GM23338 (cell line): ENCODE data around the gene THSD4. TPM values are rescaled to one million over a fixed set of nuclear protein-coding genes. Genes with fewer than 3 reads are reported as not detected.

Experiments
- ATAC-seq: fragments of 200-7000 bp; cut with Tn5 transposase; 3 replicates; pipeline ENCODE4 v1.9.1; 2020
- DNase-seq: peaks from one replicate; pipeline ENCODE4 v3.0.0-alpha.2; 2015; ENCODE audit warnings: low spot score
- H2AFZ ChIP-seq: fragments of 200-600 bp; sonication (generic); 2 replicates; pipeline ENCODE4 v1.8.0; 2016; ENCODE audit warnings: antibody characterized with exemption, mild to moderate bottlenecking, moderate library complexity
- H3F3A ChIP-seq: fragments of 200-600 bp; sonication (generic); replicated peaks from 2 replicates; pipeline ENCODE4 v1.8.0; 2017; ENCODE audit warnings: antibody characterized with exemption, mixed run types, low read depth
- H3K27ac ChIP-seq: fragments of 200-600 bp; sonication (generic); 2 replicates; pipeline ENCODE4 v1.6.1; 2016; ENCODE audit warnings: low read depth
- H3K27me3 ChIP-seq: fragments of 200-600 bp; sonication (generic); 2 replicates; pipeline ENCODE4 v1.8.0; 2016; ENCODE audit warnings: mild to moderate bottlenecking, mixed run types, moderate library complexity; ENCODE audit not compliant: insufficient read depth
- H3K36me3 ChIP-seq: fragments of 200-600 bp; sonication (generic); 2 replicates; pipeline ENCODE4 v1.8.0; 2016; ENCODE audit warnings: mild to moderate bottlenecking; ENCODE audit not compliant: insufficient read depth
- H3K4me1 ChIP-seq: fragments of 200-600 bp; sonication (generic); 2 replicates; pipeline ENCODE4 v1.8.0; 2016; ENCODE audit warnings: mild to moderate bottlenecking, moderate library complexity; ENCODE audit not compliant: insufficient read depth
- H3K4me2 ChIP-seq: fragments of 200-600 bp; sonication (generic); 2 replicates; pipeline ENCODE4 v1.7.1; 2017; ENCODE audit warnings: mixed run types
- H3K4me3 ChIP-seq: fragments of 200-600 bp; sonication (generic); 2 replicates; pipeline ENCODE4 v1.6.1; 2016; ENCODE audit warnings: mixed run types
- H3K79me2 ChIP-seq: fragments of 200-600 bp; sonication (generic); replicated peaks from 2 replicates; pipeline ENCODE4 v1.8.0; 2017; ENCODE audit warnings: mild to moderate bottlenecking; ENCODE audit not compliant: insufficient read depth
- H3K9me2 ChIP-seq: fragments of 200-600 bp; sonication (generic); 2 replicates; pipeline ENCODE4 v1.8.0; 2017; ENCODE audit not compliant: insufficient read depth
- H4K20me1 ChIP-seq: fragments of 200-600 bp; sonication (generic); replicated peaks from 2 replicates; pipeline ENCODE4 v1.8.0; 2017; ENCODE audit warnings: mild to moderate bottlenecking; ENCODE audit not compliant: insufficient read depth
- H3K27ac Mint-ChIP-seq: 2 replicates; pipeline ENCODE4 v1.8.0; 2020; ENCODE audit warnings: inconsistent platforms, mild to moderate bottlenecking, moderate library complexity, mixed read lengths
- H3K27me3 Mint-ChIP-seq: 3 replicates; pipeline ENCODE4 v1.8.0; 2022; ENCODE audit warnings: low read depth, mild to moderate bottlenecking, moderate library complexity, mixed read lengths, inconsistent platforms; ENCODE audit not compliant: insufficient read depth, poor library complexity
- H3K36me3 Mint-ChIP-seq: 3 replicates; pipeline ENCODE4 v1.8.0; 2021; ENCODE audit warnings: low read depth, mild to moderate bottlenecking, inconsistent platforms, moderate library complexity, mixed read lengths
- H3K4me1 Mint-ChIP-seq: 3 replicates; pipeline ENCODE4 v1.8.0; 2020; ENCODE audit warnings: mild to moderate bottlenecking, inconsistent platforms, mixed read lengths
- H3K4me3 Mint-ChIP-seq: 3 replicates; pipeline ENCODE4 v1.8.0; 2021; ENCODE audit warnings: moderate library complexity, mild to moderate bottlenecking, inconsistent platforms, mixed read lengths
- H3K9me3 Mint-ChIP-seq: 3 replicates; pipeline ENCODE4 v1.8.0; 2020; ENCODE audit warnings: moderate library complexity, mild to moderate bottlenecking, inconsistent platforms, mixed read lengths
- EZH2 ChIP-seq: fragments of 200-600 bp; sonication (generic); IDR thresholded peaks from one replicate; pipeline ENCODE4 v1.8.0; 2017; ENCODE audit warnings: antibody characterized with exemption, mild to moderate bottlenecking, low read depth; ENCODE audit not compliant: unreplicated experiment
- JUNB ChIP-seq: IDR thresholded peaks from one replicate; pipeline ENCODE4 v1.6.1; 2016; ENCODE audit warnings: antibody characterized with exemption; ENCODE audit not compliant: unreplicated experiment
- STAT1 ChIP-seq: IDR thresholded peaks from one replicate; pipeline ENCODE4 v1.6.1; 2016; ENCODE audit warnings: antibody characterized with exemption; ENCODE audit not compliant: unreplicated experiment
- ZNF331 ChIP-seq: fragments of 250-450 bp; sonication (Bioruptor Pico); IDR thresholded peaks from 2 replicates; pipeline ENCODE4 v1.5.0; 2020; ENCODE audit warnings: low read depth, mild to moderate bottlenecking, moderate library complexity
- polyA plus RNA-seq: library from polyadenylated mRNA; unstranded; fragments of >200 nt; fragmentation: Nextera tagmentation; extraction: Ambion mirVana; gene quantifications from 2 replicates; pipeline ENCODE4 v1.2.1, GENCODE V29; 2016
- total RNA-seq: library from RNA; depleted of rRNA; stranded (reverse); fragments of >200 nt; shearing (Covaris generic); gene quantifications from 2 replicates; pipeline ENCODE4 v1.2.3, GENCODE V29; 2014
- TF ChIP-seq, protein P1 (sequence below): IDR thresholded peaks from one replicate; pipeline ENCODE4 v1.6.1; 2018; ENCODE audit warnings: antibody characterized with exemption; ENCODE audit not compliant: unreplicated experiment
- TF ChIP-seq, protein P2 (sequence below), 2 experiments: fragments of 200-600 bp in 1 of 2; sonication (generic) in 1 of 2; conservative IDR thresholded peaks; 2 replicates each; pipeline versions ENCODE4 v1.5.1 to v1.6.1; 2016 to 2017; ENCODE audit warnings: antibody characterized with exemption in 2 of 2, low read depth in 2 of 2, mild to moderate bottlenecking in 2 of 2, moderate library complexity in 1 of 2
- TF ChIP-seq, protein P3 (sequence below): fragments of 250-450 bp; sonication (Bioruptor Pico); IDR thresholded peaks from 2 replicates; pipeline ENCODE4 v1.5.0; 2020; ENCODE audit warnings: mild to moderate bottlenecking, moderate library complexity

THSD4 gene
- total and polyA plus RNA-seq, 2 experiments from 2014 or later: 2.0 to 7.4 TPM

DNA sequence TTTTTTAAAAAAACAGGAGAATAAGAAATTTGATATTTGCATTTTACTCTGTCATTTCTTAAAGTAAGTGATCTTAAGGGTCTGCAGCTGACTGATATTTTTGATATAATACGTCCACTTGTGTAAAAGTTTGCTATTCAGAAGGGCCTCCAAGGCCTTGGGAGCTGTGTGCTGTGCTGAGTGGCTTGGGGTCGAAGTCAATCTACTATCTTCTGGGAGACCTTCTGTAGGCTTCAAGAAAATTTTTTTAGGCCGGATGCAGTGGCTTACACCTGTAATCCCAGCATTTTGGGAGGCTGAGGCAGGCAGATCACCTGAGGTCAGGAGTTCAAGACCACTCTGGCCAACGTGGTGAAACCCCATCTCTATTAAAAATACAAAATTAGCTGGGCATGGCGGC lies 26.3 kb downstream of the THSD4 start:
- Histone ChIP-seq H3K4me3 (no peak overlapping the region), H3K9me2 (no peaks in the 10 kb centered on the region; the same call in 1 of the 2 replicates), H3K79me2 (no peaks in the 10 kb centered on the region), H3K4me1 (no peaks in the 10 kb centered on the region), H3K27ac (no peak overlapping the region), H3F3A (no peaks in the 10 kb centered on the region), H3K36me3 (no peaks in the 10 kb centered on the region), H4K20me1 (no peaks in the 10 kb centered on the region), H3K4me2 (no peak overlapping the region), H3K27me3 (no peaks in the 10 kb centered on the region), H2AFZ (no peak overlapping the region)
- Mint-ChIP-seq H3K9me3 (no peaks in the 10 kb centered on the region), H3K36me3 (no peaks in the 10 kb centered on the region; the same call in 2 of the 3 replicates), H3K4me3 (no peak overlapping the region), H3K27me3 (no peaks in the 10 kb centered on the region), H3K27ac (no peak overlapping the region), H3K4me1 (peaks cover 16% of the 10 kb centered on the region)
- DNase-seq: no peak
- TF ChIP-seq, protein P1, sequence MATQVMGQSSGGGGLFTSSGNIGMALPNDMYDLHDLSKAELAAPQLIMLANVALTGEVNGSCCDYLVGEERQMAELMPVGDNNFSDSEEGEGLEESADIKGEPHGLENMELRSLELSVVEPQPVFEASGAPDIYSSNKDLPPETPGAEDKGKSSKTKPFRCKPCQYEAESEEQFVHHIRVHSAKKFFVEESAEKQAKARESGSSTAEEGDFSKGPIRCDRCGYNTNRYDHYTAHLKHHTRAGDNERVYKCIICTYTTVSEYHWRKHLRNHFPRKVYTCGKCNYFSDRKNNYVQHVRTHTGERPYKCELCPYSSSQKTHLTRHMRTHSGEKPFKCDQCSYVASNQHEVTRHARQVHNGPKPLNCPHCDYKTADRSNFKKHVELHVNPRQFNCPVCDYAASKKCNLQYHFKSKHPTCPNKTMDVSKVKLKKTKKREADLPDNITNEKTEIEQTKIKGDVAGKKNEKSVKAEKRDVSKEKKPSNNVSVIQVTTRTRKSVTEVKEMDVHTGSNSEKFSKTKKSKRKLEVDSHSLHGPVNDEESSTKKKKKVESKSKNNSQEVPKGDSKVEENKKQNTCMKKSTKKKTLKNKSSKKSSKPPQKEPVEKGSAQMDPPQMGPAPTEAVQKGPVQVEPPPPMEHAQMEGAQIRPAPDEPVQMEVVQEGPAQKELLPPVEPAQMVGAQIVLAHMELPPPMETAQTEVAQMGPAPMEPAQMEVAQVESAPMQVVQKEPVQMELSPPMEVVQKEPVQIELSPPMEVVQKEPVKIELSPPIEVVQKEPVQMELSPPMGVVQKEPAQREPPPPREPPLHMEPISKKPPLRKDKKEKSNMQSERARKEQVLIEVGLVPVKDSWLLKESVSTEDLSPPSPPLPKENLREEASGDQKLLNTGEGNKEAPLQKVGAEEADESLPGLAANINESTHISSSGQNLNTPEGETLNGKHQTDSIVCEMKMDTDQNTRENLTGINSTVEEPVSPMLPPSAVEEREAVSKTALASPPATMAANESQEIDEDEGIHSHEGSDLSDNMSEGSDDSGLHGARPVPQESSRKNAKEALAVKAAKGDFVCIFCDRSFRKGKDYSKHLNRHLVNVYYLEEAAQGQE: no peak
- TF ChIP-seq, protein P2, sequence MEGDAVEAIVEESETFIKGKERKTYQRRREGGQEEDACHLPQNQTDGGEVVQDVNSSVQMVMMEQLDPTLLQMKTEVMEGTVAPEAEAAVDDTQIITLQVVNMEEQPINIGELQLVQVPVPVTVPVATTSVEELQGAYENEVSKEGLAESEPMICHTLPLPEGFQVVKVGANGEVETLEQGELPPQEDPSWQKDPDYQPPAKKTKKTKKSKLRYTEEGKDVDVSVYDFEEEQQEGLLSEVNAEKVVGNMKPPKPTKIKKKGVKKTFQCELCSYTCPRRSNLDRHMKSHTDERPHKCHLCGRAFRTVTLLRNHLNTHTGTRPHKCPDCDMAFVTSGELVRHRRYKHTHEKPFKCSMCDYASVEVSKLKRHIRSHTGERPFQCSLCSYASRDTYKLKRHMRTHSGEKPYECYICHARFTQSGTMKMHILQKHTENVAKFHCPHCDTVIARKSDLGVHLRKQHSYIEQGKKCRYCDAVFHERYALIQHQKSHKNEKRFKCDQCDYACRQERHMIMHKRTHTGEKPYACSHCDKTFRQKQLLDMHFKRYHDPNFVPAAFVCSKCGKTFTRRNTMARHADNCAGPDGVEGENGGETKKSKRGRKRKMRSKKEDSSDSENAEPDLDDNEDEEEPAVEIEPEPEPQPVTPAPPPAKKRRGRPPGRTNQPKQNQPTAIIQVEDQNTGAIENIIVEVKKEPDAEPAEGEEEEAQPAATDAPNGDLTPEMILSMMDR (conservative IDR thresholded peaks at IDR 0.05; ENCODE audit: low read depth in 2 of 2): no peak
- TF ChIP-seq EZH2 (no peak), STAT1 (no peak), JUNB (no peak), ZNF331 (CRISPR knock-in tag) (no peak)
- TF ChIP-seq, protein P3, sequence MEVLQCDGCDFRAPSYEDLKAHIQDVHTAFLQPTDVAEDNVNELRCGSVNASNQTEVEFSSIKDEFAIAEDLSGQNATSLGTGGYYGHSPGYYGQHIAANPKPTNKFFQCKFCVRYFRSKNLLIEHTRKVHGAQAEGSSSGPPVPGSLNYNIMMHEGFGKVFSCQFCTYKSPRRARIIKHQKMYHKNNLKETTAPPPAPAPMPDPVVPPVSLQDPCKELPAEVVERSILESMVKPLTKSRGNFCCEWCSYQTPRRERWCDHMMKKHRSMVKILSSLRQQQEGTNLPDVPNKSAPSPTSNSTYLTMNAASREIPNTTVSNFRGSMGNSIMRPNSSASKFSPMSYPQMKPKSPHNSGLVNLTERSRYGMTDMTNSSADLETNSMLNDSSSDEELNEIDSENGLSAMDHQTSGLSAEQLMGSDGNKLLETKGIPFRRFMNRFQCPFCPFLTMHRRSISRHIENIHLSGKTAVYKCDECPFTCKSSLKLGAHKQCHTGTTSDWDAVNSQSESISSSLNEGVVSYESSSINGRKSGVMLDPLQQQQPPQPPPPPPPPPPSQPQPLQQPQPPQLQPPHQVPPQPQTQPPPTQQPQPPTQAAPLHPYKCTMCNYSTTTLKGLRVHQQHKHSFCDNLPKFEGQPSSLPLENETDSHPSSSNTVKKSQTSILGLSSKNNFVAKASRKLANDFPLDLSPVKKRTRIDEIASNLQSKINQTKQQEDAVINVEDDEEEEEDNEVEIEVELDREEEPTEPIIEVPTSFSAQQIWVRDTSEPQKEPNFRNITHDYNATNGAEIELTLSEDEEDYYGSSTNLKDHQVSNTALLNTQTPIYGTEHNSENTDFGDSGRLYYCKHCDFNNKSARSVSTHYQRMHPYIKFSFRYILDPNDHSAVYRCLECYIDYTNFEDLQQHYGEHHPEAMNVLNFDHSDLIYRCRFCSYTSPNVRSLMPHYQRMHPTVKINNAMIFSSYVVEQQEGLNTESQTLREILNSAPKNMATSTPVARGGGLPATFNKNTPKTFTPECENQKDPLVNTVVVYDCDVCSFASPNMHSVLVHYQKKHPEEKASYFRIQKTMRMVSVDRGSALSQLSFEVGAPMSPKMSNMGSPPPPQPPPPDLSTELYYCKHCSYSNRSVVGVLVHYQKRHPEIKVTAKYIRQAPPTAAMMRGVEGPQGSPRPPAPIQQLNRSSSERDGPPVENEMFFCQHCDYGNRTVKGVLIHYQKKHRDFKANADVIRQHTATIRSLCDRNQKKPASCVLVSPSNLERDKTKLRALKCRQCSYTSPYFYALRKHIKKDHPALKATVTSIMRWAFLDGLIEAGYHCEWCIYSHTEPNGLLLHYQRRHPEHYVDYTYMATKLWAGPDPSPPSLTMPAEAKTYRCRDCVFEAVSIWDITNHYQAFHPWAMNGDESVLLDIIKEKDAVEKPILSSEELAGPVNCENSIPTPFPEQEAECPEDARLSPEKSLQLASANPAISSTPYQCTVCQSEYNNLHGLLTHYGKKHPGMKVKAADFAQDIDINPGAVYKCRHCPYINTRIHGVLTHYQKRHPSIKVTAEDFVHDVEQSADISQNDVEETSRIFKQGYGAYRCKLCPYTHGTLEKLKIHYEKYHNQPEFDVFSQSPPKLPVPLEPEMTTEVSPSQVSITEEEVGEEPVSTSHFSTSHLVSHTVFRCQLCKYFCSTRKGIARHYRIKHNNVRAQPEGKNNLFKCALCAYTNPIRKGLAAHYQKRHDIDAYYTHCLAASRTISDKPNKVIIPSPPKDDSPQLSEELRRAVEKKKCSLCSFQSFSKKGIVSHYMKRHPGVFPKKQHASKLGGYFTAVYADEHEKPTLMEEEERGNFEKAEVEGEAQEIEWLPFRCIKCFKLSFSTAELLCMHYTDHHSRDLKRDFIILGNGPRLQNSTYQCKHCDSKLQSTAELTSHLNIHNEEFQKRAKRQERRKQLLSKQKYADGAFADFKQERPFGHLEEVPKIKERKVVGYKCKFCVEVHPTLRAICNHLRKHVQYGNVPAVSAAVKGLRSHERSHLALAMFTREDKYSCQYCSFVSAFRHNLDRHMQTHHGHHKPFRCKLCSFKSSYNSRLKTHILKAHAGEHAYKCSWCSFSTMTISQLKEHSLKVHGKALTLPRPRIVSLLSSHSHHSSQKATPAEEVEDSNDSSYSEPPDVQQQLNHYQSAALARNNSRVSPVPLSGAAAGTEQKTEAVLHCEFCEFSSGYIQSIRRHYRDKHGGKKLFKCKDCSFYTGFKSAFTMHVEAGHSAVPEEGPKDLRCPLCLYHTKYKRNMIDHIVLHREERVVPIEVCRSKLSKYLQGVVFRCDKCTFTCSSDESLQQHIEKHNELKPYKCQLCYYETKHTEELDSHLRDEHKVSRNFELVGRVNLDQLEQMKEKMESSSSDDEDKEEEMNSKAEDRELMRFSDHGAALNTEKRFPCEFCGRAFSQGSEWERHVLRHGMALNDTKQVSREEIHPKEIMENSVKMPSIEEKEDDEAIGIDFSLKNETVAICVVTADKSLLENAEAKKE (CRISPR knock-in tag): no peak
- no peak for ATAC-seq
